Gastrocnemius medialis (tissue), 4 donors: Measurements from ENCODE around the gene RNF215.

Source experiments
- POLR2A ChIP-seq, 2 donors: fragments of 450-650 bp; IDR thresholded peaks; one replicate each; pipeline ENCODE4 v1.6.1; 2017; ENCODE audit warnings: antibody characterized with exemption in 2 of 2, mild to moderate bottlenecking in 2 of 2, moderate library complexity in 2 of 2
- TF ChIP-seq, protein P1 (sequence below), 5 experiments: fragments of 450-650 bp in 3 of 5; fragments of 200-600 bp in 2 of 5; sonication (generic) in 2 of 5; IDR thresholded peaks in 4 of 5; conservative IDR thresholded peaks in 1 of 5; 1 replicate in 4 of 5; 2 replicates in 1 of 5; pipeline ENCODE4 v1.5.1; 2016 to 2019; ENCODE audit warnings: antibody characterized with exemption in 5 of 5, mild to moderate bottlenecking in 3 of 5, moderate library complexity in 3 of 5

GRCh38 chr22:30338802-30339201 lies 48.4 kb downstream of the RNF215 start:
- no peak for TF ChIP-seq POLR2A (IDR thresholded peaks at IDR 0.05)
- TF ChIP-seq, protein P1, sequence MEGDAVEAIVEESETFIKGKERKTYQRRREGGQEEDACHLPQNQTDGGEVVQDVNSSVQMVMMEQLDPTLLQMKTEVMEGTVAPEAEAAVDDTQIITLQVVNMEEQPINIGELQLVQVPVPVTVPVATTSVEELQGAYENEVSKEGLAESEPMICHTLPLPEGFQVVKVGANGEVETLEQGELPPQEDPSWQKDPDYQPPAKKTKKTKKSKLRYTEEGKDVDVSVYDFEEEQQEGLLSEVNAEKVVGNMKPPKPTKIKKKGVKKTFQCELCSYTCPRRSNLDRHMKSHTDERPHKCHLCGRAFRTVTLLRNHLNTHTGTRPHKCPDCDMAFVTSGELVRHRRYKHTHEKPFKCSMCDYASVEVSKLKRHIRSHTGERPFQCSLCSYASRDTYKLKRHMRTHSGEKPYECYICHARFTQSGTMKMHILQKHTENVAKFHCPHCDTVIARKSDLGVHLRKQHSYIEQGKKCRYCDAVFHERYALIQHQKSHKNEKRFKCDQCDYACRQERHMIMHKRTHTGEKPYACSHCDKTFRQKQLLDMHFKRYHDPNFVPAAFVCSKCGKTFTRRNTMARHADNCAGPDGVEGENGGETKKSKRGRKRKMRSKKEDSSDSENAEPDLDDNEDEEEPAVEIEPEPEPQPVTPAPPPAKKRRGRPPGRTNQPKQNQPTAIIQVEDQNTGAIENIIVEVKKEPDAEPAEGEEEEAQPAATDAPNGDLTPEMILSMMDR (IDR thresholded peaks at IDR 0.05 in 4 of 5, conservative IDR thresholded peaks at IDR 0.05 in 1 of 5), result no peak
